Hematopoietic multipotent progenitor cell treated with erythropoietin and hydrocortisone succinate and interleukin-3 and kit ligand, for 6 days (in vitro differentiated cells): ENCODE measurements around the gene PHF23.
A peak's percentile ranks its signal among the peaks of the same experiment; 100 is the strongest.
"Not testable (repeated sequence)": the region's sequence is repeated elsewhere in the genome, so short reads cannot be mapped to it uniquely, and the experiment has no call there.

Source experiments
- DNase-seq: peaks from one replicate; pipeline ENCODE4 v3.0.0-alpha.2; 2015

The PHF23 gene

DNA sequence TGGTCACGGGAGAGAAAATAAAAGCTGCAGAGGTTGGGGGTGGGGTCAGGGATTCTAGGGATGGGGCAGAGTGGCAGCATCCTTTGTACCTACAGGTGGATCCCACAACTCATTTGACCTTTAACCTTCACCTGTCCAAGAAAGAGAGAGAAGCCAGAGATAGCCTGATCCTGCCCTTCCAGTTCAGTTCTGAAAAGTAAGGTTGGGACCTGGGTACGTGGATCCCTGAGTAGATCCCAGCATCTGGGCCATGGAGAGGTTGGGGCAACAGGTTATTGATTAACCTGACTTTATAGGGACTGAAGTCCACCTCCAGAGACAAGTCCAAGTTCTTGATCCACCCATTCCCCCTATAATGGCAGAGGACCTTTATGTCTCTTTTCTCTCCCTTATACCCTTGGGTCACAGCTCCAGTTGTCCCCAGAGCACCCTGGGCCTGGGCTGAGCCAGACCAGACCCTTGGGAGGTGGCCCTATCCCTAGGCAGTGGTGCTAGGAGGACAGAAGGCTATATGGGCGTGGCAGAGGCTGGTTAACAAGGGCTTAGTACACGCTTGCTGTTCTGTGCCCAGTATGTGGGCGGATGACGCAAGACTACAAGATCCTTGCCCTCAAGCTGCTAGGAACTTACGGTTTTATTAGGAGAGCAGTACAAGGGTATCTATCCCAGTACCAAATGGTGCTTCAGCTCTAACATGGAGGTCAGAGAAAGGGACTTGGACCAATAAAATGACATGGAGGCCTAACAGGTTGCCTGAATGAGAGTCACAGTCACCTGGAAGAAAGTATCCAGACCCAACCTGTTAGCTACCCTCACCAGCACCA, 19.7 kb upstream of the PHF23 start:
- DNase-seq, result peak; percentile 65

DNA sequence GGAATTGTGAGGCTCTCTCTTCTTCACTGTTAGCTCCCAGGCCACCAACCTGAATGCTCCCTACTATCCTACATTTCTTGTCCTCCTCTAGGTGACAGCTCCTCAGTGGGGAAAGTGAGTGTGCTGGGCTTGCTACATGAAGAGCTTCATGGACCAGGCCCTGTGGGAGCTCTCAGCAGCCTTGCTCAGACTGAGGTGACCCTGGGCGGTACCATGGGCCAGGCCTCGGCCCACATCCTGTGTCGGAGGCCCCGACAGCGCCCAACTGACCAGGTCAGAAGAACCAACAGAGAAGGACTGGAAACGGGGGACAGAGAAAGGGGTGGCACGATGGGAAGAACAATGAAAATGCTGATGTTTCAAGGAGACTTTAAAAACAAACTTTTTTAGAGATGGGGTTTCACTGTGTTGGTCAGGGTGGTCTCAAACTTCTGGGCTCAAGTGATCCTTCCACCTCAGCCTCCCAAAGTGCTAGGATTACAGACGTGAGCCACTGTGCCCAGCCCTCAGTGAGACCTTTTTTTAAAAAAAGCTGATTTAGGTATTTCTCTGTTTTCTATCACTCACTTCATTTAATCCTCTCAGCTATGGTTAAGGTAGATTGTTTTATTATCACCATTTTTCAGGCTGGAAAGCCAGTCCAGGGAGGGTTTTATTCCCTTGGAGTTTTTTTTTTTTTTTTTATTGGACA, 17.7 kb upstream of the PHF23 start:
- no peak for DNase-seq

DNA sequence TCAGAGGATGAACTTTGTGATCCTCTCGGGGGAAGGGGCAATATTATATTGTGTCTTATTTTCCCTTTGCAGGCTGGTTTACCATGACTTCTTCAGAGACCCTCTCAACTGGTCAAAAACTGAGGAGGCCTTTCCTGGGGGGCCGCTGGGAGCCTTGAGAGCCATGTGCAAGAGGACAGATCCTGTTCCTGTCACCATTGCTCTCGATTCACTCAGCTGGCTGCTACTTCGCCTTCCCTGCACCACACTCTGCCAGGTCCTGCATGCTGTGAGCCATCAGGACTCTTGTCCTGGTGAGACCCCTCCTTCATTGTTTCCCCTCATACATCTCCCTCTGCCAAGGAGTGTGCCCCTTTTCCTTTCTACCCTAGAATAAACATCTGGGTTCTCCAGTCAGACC, 15.3 kb upstream of the PHF23 start:
- DNase-seq, result no peak

DNA sequence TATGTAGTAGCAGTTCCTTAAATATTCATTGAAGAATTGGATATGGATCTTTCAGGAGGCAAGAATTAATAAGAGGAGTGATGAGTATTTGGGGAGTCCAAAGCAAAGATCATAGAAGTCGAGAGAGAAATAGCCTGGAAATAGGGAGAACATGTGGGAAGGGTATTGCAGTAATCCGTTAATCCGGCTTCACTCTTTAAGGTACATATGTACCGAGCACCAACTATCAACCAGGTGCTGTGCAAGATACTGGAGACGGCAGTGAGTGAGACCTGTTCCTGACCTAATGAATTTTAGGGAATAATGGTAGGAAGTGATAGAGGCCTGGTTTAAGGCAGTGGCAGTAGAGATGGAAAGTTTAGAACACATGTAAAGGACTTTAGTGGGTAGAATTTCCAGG, 13.8 kb upstream of the PHF23 start:
- no peak for DNase-seq

DNA sequence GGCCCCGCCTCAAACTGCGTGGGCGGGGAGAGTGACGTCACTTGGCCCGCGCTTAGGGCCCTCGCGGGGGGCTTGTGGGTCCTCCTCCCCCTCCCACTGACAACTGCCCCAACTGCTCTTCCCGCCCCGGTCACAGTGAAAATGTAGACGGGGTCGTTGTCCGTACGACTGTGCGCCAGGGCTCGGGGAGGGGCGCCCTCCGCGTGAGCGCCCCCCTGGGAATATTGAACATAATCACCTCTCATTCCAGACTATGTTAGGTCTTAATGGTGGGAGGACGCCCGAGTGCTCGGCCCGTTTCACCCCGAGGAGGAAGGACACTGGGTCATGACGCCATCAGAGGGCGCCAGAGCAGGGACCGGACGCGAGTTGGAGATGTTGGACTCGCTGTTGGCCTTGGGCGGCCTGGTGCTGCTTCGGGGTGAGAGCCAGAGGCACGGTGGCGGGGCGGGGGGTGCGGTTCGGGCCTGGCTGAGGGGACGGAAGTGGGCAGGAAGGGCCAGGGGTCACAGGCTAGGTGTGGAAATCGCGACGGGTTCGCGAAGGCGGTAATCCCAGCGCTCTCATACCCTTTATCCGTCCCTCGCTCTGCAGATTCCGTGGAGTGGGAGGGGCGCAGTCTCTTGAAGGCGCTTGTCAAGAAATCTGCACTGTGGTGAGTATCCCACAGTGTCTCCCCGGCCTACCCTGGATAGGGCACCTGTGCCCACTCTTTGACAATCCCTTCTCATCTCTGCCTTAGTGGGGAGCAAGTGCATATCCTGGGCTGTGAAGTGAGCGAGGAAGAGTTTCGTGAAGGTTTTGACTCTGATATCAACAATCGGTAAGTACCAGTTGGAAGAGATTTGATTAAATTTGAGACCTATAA, 13.2 kb upstream of the PHF23 start, which contains the start of gene ELP5:
ELP5 (plus strand) TSS at position 40 of the 868 bp plus-strand sequence; CDS start at position 376, 336 bp downstream.
- peak; percentile 95 for DNase-seq

DNA sequence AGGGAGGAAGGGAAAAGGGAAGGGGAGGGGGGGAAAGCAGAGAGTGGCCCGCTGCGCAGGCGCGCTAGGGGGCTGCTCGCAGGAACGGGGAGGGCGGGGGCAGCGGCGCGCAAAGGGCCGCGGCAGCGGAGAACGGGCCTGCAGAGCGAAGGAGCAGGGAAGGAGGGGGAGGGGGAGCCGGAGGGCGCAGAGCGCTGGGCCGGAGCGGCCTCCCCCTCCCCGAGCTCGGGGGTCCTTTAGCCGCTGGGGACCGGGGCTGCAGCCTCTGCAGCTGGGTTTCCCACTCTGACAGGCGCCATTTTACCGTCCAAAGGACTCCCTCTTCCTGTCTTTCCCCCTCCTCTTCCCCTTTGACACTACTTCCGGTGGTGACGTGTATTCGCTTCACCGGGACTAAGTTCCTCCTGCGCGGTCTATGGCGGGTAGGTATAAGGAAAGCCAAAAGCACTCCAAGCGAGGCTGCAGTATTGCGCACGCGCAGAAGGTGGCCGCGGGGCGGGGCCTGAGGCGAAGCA, 12.5 kb upstream of the PHF23 start, which contains the start of gene CTDNEP1:
CTDNEP1 (minus strand) TSS at position 74 of the 515 bp plus-strand sequence. CDS start 438 bp downstream, outside the sequence.
- DNase-seq, result peak; percentile 100

DNA sequence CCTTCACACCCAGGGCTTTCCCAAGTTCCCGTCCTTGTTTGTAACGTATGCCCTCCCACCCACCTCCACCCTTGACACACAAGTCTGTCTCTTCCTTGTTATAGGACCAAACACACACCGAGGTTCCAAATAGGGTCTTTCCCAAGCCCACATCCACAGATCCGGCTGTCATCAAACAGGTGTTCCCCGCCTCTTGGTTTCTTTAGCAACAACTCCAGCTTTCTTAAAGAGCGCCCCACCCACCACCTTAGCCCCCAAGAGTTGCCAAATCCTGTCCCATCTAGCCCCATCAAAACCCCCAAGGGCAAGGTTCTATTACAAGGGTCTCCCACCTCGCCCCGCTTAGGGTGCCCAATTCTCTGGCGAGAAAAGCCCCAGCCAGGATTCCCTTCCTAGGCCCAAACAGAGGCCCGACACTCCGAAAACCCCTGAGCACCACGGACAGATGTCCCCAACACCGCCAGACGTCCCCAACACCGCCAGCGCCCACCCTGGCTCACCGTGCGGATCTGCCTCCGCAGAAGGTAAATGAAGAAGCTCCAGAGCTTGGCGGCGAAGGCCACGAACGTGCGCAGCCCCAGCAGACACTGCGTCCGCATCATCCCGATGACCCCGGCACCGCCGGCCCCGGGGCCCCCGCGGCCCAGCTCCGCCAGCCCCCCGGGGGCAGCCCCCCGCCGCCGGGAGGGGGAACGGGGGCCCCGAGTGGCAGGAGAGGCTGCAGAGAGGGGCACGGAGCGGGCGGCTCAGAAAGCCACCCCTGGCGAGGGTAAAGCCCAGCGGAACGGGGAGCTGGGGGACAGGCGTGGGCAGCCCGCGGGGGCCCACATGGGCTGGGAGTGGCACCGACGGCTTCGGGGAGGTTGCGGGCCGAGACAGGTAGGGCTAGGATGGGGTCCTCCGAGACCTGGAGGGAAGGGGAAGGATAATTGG, 11.7 kb upstream of the PHF23 start:
- peak; percentile 32 for DNase-seq

DNA sequence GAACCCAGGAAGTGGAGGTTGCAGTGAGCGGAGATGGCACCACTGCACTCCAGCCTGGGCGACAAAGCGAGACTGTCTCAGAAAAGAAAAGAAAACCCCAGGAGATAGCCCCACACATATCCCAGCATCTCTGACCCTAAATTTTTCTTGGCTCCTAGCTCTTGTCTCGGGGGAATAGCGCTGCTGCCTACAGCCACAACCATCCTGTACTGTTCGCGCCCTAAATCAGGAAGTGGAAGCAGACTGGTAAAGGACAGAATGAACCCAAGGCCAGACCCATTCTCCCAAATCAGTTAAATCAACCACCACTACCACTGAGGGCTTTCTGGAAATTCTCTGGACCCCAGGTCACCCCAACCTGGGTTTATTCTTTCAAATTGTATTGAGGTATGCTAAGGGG, 10.6 kb upstream of the PHF23 start:
- DNase-seq, result peak; percentile 38

DNA sequence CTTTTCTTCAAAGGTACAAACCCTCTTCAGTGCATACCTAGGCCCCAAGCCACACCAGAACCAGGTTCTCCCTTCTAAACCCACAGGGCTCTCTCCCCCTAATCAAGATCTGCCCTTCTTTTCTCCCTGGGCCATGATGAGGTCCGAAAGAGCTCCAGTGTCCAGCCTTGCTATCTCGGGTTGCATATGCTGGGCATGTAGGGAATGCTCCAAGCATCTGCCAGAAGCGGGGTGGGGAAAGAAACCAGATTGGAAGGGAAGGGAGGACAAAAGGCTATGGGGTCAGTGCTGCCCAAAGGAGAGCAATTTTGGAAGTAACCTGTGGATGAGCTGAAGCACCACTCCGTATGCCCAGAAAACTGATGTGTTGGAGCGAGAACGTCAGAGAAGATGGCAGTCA, 10.0 kb upstream of the PHF23 start:
- DNase-seq, result no peak

DNA sequence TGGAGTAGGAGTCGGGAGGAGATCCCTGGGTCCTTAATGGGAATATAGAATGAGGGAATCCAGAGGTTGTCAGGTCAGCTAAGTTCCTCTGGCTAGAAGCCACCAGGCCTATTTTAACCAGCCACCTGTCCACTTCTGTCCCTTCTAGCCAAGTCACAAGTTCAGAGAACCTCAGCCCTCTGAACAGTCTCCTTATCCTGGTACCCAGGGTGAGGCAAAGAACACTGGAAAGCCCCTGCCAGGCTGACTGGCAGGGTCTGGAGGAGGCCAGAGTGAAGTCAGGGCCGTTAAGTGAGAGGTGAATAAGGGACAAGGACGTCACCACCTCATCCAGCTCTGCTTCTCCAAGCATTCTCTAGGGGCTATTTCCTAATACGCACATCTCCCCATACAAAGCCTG, 9.5 kb upstream of the PHF23 start:
- DNase-seq, result no peak

DNA sequence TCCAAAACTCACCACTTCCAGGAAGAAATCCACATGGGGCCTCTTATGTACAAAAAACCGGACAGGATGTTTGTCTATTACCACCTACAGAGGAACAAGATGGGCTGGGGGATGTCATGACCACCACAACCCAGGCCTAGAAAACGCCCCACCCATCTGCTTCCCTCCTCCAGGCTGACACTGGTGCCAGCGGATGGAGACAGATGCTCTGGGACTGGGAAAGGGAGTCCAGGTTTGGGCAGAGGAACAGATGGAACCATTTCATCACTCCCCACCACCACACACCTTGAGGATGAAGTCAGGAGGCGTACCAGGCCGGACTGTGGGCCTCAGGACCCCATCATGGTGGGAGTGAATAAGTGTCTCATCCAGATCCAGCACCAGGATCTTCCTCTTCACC, 7.5 kb upstream of the PHF23 start:
- no peak for DNase-seq

DNA sequence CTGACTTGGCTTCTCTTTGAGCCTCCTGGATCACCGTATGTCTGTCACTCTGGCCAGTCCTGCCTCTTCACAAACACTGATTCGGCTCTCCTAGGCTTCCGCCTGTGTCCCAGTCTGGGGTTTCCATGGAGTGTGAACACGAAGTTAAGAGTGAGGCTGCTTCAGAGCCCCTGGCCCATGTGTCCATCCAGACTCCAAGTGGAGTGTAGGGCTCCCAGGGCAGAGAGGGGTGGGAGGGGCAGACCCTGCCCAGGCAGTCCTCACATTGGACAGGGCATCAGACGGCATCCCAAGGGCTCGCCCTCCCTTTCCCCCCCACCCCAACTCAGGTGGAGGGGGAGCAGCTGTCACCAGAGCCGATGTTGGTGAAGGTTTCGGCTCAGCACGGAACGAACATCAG, 4.6 kb upstream of the PHF23 start:
- not testable (repeated sequence) for DNase-seq

DNA sequence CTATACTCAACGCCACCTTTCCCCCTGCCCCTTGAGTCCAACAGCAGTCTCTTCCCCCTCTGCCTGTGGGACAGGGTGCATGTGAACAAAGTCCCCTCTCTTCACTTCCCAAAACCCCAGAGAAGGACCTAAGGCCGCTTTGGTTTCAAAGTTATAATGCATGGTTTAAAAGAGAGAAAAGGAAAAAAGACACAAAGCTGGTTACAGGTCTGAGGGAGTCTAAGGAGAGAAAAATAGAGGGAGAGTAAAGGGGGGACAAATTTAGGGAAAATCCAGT, 4.1 kb upstream of the PHF23 start:
- no peak for DNase-seq

DNA sequence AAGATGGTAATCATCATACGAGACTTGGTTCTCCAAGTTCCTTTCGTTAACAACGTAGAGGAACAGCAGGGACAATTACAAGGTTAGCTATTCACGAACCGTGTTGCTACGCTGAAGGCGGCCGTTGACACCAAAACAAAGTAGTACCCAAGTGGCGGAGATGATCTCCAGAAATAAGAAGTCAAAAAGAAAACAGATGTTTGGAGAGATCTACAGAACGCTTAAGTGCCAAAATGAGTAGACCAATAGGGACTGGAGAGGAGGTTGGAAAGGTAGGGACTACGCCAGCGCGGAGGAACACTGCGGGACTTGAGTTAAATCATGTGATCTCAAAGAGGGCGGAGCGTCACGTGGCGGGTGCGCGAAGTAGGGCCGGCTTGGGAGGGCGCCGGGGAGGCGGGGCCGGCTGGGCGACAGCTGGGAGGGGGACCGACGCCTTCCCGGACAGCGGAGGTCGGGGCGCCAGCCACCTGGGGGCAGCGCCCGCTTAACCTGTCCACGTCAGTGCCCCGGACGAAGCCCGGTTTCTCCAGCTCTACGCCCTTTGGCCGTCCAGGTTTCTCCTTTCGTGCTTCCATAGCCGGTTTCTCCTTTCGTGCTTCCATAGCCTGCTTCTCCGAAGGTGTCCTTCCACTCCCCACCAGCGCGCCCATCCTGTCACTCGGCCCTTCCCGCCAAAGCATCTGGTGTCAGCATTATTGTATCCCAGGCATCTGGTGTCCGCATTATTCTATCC, 3.6 kb upstream of the PHF23 start:
- peak; percentile 97 for DNase-seq

DNA sequence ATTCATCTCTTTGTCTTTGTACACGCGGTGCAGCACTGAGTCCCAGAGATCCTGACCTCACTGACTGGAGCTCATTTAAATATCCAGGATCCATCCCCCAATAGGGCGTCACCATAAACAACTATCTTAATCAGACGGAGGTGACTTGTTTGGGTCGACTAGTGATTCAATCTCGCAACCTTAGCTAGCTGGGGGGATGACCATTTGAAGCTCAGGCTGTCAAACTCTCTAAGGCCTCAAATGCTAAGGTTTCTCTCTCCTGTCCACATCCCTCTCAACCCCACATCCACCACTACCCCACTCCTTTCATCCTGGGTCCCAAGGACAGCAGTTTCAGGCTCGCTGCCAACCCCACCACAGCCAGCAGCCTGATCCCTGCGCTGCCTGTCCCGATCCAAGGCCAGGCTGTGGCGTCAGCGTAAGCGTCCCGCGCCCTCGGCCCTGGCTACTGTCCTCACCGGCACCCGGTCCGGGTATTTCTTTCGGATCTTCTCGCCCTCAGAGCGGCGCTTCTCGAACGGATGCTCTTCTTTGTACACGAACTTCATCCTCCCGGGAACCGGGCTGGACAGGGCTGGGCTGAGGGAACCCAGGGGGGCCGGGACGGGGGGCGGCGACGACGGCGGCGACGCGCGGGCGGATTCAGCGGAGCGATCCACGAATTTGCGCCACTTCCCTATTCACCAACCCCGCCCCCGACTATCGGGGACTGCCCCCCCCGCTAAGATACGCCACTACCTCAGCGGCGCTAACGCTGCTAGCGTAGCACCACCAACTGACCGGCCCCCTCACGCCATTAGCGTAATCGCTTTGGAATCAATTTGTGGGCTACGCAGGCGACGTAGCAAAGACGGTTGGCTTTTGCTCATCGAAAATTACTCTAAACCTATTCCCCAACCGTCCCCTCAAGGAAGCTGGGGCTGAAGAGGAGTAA, 2.8 kb upstream of the PHF23 start, which contains the start of gene GABARAP:
GABARAP (minus strand) TSS at position 667 of the 934 bp plus-strand sequence; CDS start at position 548, 119 bp downstream.
- DNase-seq, result peak; percentile 97

DNA sequence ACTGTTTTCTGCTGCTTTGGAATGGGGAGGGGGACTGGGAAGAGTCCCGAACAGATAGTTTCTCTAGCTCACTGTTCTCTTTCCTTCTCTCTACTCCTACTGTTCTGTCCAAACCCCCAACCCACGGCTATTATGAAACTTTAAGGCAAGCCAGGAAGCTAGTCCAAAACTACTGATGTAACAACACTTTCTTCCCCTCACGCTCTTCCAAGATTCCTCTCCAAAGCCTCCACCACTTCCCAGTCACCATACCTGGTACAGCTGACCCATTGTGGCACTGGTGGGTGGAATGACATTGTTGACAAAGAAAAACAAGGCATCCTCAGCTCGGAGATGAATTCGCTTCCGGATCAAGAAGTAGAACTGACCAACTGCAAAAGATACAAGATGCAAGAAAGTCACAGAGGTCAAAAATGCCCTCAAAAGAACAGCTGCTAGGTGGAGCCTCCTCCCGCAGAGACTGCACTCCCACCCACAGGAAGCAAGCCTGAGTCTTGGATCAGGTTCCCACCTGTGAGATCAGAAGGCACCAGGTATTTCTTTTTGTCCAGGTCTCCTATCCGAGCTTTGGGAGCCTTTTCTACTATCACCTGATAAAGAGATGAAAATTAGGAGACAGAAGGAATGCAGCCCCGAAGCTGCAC, 2.0 kb upstream of the PHF23 start:
- no peak for DNase-seq

DNA sequence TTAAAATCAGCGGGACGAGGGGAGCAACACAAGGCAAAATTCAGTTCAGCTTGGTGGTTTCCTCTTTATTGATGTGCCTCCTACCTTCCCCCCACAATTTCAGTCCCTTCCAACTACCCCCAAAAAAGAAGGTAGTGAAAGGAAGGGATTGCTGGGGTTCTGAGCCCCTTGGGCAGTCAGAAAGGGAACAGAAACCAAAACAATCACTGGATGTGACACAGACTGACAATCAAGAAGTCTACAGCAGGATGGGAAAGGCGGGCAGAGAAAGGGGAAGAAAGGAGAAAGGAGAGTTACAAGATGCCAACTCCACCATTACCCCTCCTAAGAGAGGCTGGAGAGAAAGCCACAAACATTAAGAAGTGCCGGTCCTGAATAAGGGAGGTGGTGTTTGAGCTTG, 1.1 kb upstream of the PHF23 start:
- DNase-seq, result no peak

DNA sequence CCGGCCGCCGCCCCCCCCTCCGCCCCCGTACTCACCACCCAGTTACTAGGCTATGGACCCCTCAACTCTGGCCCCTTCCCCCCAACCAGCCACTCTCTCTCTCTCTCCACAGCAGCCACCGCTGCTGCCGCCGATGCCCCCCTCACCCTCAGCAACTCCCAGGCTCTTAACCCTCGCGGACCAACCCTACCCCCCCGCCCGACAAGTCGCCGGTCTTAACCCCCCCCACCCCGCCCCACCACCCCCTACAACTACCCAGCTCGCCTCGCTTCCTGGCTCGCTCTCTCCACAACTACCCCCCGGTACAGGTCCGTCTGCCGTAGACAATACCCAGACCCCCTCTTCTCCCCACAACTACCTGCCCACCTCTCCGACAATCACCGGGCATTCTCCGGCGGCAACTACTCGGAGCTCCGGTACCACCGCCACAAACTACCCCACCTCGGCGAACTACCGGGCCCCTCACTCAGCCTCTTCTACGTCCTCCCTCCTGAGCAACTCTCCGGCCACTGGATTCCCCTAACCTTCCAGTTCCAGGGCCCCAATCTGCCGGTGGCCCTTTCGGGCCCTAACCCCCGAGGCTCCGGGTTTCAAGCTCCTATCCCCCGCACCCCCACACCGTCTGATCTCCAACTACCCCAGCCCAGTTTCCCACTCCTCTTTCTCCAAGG, 702 bp downstream of the PHF23 start:
- DNase-seq, result peak; percentile 73
